ENCODE results near the gene AFTPH.

AFTPH gene

GRCh38 chr2:64482765-64483504 lies 41.2 kb upstream of the AFTPH start:
- H3K27ac ChIP-seq (ENCODE audit: poor library complexity, severe bottlenecking) = no peak overlapping the region
- no peak overlapping the region for H3K4me3 ChIP-seq (ENCODE audit: severe bottlenecking)
- H3K9me3 ChIP-seq (ENCODE audit: severe bottlenecking) = no peaks in the 10 kb centered on the region
- peaks cover 10% of the 10 kb centered on the region for H3K4me1 ChIP-seq (ENCODE audit: insufficient read depth, poor library complexity, severe bottlenecking)
- ATAC-seq (ENCODE audit: low read depth) = peak; percentile 35; the same call in 1 of the 3 replicates
- no peaks in the 10 kb centered on the region for H3K36me3 ChIP-seq (ENCODE audit: low read depth)
- H3K27me3 ChIP-seq (ENCODE audit: insufficient read depth, poor library complexity, severe bottlenecking) = no peaks in the 10 kb centered on the region
- DNase-seq (ENCODE audit: low spot score) = no peak
- TF ChIP-seq CTCF (IDR thresholded peaks at IDR 0.05; ENCODE audit: poor library complexity, severe bottlenecking) = no peak

GRCh38 chr2:64485331-64485730 lies 38.8 kb upstream of the AFTPH start:
- Histone ChIP-seq H3K27me3 (ENCODE audit: insufficient read depth, poor library complexity, severe bottlenecking) (no peaks in the 10 kb centered on the region), H3K27ac (ENCODE audit: poor library complexity, severe bottlenecking) (no peak overlapping the region), H3K9me3 (ENCODE audit: severe bottlenecking) (no peaks in the 10 kb centered on the region), H3K4me1 (ENCODE audit: insufficient read depth, poor library complexity, severe bottlenecking) (peaks cover 6% of the 10 kb centered on the region), H3K36me3 (ENCODE audit: low read depth) (no peaks in the 10 kb centered on the region), H3K4me3 (ENCODE audit: severe bottlenecking) (no peak overlapping the region)
- DNase-seq (ENCODE audit: low spot score) (no peak), ATAC-seq (ENCODE audit: low read depth) (no peak)
- no peak for TF ChIP-seq CTCF (IDR thresholded peaks at IDR 0.05; ENCODE audit: poor library complexity, severe bottlenecking)

GRCh38 chr2:64485961-64486360 lies 38.2 kb upstream of the AFTPH start:
- H3K27me3 ChIP-seq (ENCODE audit: insufficient read depth, poor library complexity, severe bottlenecking) = no peaks in the 10 kb centered on the region
- TF ChIP-seq CTCF (IDR thresholded peaks at IDR 0.05; ENCODE audit: poor library complexity, severe bottlenecking) = no peak
- peaks cover 6% of the 10 kb centered on the region for H3K4me1 ChIP-seq (ENCODE audit: insufficient read depth, poor library complexity, severe bottlenecking)
- no peak overlapping the region for H3K27ac ChIP-seq (ENCODE audit: poor library complexity, severe bottlenecking)
- peak; percentile 61 for ATAC-seq (ENCODE audit: low read depth)
- no peaks in the 10 kb centered on the region for H3K9me3 ChIP-seq (ENCODE audit: severe bottlenecking)
- H3K36me3 ChIP-seq (ENCODE audit: low read depth) = no peaks in the 10 kb centered on the region
- H3K4me3 ChIP-seq (ENCODE audit: severe bottlenecking) = no peak overlapping the region
- DNase-seq (ENCODE audit: low spot score) = no peak

GRCh38 chr2:64487256-64488049 lies 36.7 kb upstream of the AFTPH start:
- H3K27me3 ChIP-seq (ENCODE audit: insufficient read depth, poor library complexity, severe bottlenecking) = no peaks in the 10 kb centered on the region
- no peak for ATAC-seq (ENCODE audit: low read depth)
- peaks cover 6% of the 10 kb centered on the region for H3K4me1 ChIP-seq (ENCODE audit: insufficient read depth, poor library complexity, severe bottlenecking)
- H3K4me3 ChIP-seq (ENCODE audit: severe bottlenecking) = no peak overlapping the region
- no peak overlapping the region for H3K27ac ChIP-seq (ENCODE audit: poor library complexity, severe bottlenecking)
- no peak for DNase-seq (ENCODE audit: low spot score)
- no peaks in the 10 kb centered on the region for H3K9me3 ChIP-seq (ENCODE audit: severe bottlenecking)
- H3K36me3 ChIP-seq (ENCODE audit: low read depth) = no peaks in the 10 kb centered on the region
- TF ChIP-seq CTCF (IDR thresholded peaks at IDR 0.05; ENCODE audit: poor library complexity, severe bottlenecking) = no peak

Data from RWPE2 (cell line).